Central memory CD4-positive, alpha-beta T cell (primary cell): ENCODE measurements around the gene FTO.

Source experiments
- DNase-seq: peaks from one replicate; pipeline ENCODE4 v3.0.0; 2022

Gene FTO

DNA sequence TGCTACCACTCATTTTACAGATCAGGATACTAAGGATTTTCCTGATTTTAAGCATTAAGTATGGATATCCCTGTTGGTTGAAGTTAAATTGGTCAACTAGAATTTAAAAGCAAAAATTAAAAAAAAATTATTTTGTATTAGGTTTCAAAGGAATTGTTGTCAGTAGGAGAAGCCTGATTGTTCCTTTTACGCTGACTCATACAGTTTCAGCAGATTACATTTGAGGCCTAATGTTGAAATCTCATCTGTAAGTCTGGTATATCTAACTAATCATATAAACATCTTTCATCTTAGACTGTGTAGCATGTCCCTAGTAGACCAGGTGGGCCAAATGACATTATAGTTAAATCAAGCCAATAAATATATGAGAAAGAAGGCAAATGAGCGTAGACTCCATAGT lies 83.5 kb downstream of the FTO start:
- no peak for DNase-seq

DNA sequence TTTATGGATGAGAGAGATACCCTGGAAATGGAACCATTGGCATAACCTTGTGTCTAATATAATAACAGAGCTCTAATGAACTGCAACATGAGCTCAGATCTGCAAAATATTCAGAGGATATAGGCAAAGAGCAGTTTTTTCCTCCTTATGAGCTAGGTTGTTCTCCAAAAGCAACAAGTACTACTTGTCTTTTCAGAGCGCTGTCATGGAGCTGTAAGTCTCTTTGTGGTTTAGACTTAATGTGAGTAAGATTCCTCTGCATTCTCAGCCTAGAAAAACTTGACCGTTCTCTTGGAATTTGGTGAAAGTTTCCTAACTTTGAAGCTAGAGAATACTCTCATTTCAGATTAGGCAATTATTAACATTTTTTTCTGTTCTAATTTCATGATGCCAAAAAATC lies 85.2 kb downstream of the FTO start:
- no peak for DNase-seq

DNA sequence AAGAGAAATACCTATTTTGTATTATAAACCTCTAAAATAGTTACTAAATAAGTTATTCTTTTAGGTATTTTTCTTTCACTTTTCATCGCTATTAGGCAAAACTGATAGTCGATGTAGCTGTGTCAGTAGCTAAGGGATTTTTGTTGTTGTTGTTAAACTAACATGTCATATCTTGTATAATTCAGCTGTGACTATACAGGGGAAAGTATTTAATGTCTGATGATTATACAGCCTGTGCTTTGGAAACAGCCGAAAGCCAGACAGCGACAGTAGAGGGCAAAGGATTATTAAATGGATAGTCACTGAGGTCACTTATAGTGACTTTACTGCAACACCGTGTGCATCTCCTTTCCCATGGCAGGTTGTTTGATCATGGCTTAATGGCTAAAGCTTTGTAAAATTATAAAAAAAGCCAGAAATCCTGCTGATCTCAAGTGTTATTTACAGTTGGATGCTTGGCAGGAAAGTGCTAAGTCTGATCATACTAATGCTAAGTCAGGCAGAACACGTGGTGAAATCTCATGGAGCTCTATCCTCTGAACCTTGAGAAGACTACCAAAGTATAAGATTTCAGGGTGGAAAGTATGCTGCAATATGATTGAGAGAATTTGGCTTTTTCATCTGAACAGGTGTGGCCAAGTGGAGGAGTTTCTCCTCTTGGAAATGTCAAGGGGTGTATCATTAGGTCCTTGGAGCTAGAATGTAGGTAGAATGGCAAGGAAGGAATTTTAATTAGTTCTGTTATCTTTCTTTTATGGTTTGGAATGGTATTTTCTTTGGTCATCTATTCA lies 88.4 kb downstream of the FTO start:
- no peak for DNase-seq

DNA sequence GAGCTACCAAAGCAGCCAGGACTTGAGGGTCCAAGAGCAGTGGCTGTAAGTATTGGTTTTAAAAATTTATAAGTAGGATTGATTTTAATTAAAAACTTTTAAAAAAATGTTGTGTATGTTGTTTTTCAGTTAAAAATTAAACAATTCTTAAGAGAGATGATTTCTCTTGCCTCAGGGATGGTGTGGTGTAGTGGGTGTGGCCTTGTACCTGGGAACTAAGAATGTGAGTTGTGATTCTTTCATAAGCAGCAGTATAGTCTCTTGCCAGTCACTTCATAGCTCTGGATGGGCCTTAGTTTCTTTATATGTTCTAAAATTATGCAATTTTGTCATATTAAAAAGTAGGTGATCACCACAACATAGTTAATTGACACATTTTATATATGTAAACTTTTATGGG lies 99.5 kb downstream of the FTO start:
- no peak for DNase-seq

DNA sequence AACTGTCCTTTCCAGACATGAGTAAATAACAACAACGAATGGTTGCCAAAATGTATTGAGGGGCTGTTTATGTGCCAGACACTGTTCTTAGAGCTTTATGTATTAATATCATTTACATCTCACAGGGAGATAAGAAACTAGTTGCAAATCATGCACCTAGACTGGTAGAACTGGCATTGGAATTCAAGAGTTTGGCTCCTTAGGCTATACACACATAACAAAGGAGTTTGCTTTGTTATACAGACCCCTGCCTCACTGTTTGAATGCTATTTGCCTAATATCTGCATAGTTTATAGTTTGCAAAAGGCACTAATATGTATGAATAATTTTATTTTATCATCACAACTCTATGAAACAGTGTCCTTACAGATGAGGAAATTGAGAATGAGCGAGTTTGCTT lies 100.0 kb downstream of the FTO start:
- DNase-seq, result no peak

DNA sequence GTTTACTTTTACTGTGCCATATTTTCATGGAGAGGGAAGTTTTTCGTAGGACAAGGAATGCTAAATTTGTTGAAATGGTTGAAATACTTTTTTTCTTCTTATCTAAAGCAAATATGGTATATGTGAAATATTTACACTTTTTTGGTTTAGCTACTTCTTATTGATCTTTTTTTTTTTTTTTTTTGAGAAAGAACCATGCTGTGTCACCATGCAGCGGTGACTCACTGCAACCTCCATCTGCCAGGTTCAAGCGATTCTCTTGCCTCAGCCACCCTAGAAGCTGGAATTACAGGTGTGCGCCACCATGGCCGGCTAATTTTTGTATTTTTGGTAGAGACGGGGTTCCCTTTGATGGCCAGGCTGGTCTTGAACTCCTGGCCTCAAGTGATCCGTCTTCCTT lies 100.5 kb downstream of the FTO start:
- DNase-seq, result no peak

DNA sequence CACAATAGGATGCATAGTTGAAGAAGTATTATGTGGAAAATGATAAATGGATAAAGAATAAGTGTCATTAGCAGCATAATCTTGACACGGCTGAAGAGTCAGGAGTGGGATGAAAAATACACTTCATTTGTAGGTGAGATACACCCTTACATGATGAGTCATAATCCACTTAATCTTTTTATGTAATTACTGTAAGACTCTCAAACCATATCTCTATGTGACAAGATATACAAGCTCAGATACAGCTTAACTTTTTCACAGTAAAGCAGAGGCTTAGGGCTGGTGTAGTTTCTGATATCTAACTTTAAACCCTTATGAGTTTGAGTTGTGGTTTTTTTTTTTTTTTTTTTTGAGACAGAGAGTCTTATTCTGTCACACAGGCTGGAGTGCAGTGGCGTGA lies 101.2 kb downstream of the FTO start:
- DNase-seq, result no peak

DNA sequence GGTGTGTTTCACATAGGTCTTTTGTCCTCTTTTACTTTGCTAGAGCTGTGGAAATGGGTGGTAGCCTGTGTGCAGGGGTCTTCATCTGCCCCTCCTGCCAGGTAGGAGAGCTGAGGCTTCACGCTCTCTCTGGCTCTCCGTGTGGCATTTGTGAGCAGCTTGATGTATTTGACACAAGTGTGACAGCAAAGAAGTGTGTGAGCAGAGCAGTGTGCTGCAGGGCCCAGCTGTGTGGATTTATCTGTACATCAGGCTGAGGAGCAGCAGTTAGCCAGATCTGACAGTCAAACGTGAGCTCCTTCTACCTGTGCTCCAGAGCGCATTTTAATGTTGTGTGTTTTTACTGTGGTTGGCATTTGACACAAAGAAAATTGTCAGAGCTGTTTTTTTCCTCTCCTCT lies 101.8 kb downstream of the FTO start:
- no peak for DNase-seq

DNA sequence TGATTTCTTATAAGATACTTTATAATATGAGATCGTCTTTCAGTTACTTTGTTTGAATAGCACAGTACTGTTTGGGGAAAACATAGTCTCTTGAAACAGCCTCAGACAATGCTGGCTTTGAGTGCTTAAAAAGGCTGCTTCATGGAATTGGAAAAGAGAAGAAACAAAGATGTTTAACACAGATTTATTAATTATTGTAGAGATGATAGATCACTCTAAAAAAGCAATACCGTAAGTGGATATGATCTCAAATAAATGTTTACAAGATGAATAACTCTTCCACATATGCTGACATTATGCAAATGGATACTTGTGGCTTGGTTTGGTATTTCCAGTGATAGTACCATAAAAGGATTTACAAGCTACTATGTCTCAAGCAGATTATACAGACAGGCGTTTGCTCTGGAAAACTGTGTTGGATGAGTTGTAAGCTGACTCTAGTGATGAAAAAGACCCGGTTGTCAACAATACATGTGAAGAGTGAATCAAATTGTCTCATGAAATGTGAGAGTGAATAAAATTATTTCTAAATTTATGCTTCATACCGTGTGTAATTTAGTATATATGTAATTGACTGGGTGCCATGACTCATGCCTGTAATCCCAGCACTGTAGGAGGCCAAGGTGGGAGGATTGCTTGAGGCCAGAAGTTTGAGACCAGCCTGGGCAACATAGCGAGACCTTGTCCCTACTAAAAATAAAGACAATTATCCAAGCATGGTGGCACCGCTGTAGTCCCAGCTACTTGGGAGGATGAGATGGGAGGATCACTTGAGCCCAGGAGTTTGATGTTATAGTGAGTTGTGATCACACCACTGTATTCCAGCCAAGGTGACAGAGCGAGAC lies 105.4 kb downstream of the FTO start:
- no peak for DNase-seq

DNA sequence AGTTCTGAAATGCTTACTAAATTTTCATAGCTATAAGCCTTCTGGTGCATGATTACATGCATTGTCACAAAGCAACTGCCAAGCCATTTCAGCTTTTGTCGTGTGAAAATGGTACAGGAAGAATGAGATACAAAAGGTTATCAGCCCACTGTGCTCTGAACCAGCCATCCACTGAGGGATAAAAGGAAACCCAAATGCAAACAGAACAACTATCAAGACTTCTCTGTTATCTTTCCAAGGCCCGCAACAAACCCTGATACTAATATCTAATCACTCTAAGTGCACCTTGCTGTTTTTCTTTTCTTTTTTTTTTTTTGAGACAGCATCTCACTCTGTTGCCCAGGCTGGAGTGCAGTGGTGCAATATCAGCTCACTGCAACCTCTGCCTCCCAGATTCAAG lies 109.0 kb downstream of the FTO start:
- no peak for DNase-seq

DNA sequence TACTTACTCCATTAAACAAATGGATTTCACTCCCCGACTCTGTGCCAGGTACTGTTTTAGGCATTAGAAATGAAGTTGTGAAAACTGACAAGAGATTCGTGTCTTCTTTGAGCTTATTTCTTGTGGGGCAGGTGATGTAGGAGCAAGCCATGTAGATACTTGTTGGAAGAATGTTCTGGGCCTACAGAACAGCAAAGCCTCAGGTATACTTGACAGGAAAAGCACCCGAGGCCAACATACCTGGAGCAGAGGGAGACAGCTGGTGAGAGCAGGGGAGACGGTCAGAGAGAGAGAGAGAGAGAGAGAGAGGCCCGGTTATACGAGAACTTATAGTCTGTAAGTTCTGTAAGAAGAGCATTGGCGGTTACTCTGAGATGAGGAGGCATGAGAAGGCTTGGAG lies 110.8 kb downstream of the FTO start:
- DNase-seq, result no peak

DNA sequence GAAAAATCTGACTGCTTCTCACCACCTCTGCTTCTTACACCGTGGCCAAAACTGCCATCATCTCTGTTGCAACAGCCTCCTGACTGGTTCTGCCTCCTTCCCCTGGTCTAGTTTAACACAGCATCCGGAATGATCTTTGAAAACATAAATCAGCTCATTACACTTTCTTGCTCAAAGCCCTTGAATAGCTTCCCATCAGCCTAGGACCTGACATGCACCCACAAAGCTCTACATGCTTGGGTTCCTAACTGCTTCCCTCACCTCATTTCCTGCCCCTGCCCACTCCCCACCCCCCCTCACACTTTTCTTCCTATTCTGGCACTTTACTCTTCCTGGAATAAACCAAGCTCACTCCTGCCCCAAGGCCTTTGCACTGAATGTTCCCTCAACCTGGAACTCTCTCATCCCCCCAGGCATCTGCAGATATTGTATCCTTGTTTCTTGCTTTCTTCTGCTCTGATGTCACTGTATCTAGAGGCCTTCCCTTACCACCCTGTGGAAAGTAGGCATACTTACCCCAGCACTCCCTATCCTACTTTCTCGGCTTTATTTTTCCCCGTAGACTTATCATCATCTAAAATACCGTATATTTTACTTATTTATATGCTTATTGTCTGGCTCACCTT lies 112.4 kb downstream of the FTO start:
- no peak for DNase-seq

DNA sequence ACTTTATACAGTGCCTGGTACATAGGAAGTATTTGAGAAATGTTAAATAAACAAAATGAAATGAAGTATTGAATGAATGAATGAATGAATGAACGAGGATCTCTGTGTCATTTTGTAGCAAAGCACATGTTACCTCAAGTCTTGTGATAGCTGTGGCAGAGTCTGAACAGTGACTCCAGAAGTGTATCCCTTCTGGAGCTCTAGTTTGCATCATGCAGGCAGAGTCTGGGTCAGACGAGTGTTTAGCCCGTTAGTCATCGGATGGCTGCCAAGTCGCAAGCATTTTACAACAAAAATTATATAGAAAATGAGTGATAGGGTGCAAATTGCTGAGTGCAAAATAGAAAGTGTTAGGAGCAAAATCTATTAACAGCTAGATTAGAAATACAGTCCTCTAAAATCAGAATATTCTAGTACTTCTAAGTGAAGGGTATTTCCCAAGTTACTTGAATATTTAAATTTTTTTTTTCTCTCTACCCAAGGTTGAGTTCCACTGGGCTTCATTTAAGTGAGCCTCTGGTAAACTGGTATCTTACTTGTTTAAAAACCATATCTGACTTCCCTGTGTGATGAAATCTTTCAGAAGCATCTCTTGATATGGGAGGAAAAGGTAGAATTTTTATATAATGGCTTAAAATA lies 113.3 kb downstream of the FTO start:
- no peak for DNase-seq

DNA sequence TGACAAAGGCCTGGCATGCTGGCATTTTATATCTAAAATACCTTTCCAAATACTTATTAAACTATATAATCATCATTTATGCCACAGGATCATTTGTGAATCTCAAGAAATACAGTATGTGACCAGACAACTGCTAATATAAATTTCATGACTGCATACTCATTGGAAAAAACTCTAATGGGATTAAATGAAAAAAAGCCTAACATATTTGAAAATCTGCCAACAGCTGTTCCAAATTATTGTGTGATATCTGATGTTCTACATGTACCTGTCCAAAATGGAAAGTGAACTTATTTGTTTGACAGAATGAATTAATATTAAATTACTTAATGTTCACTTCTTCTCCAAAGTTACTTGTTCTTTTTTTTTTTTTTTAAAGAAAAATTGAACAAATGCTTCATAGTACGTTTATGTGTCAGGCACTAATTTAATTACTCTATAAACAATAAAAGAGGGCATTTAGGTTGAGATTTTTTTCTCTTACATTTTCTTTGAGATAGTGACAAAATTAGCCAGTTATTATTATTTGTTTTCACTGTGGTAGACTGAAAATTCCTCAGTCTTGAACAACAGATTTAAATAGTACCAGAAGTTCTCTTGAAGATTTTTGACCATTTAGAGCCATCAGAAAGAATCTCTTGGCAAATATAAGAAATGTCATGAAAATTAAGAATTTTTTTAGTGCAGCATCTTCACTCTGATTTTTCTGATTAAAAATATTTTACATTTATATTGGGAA lies 114.0 kb downstream of the FTO start:
- no peak for DNase-seq

DNA sequence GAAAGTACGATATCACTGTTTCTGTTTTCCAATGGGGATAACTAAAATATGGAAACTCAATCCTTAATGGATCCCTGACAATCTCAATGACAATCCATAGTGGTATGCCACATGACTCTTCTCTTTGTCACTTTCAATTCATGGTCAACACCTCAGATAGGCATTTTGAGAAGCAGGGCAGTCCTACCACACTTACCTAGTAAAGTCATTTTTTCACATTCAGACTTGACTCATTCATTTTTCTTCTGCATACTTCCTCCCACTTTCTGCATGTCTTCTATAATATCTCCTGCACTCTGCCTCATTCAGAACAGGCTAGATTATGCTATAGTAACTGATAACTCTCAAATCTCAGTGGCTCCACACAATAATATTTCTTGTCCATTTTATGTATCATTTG lies 117.5 kb downstream of the FTO start:
- DNase-seq, result no peak

DNA sequence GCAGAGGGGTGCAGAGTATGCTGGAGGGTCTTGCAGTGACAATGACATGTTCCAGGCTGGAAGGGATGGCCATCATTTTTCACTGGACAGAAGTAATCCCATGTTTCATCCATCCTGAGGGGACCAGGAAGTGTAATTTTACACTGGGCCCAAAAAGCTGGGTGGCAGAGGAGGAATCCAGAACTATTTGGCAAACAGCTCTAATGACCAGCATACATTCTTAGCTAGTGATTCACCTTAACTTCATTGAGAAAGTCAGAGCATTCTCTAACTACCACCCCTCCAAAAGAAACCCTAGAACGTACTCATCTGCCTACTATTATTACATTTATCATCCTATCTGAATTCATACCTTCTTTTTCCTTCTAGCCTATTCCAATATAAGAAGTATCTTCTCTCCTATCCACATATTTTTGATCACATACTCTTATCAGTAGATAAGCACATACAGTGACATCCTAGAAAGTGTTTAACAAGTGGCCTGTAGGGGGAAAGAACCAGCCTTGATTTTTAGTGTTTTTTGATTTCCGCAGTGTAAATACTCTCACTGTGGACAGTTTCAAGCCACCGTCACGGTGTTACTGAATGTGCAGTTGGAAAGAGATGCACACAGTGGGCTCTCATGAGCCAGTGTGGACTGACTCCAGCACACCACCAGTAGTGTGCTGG lies 118.1 kb downstream of the FTO start:
- DNase-seq, result no peak

DNA sequence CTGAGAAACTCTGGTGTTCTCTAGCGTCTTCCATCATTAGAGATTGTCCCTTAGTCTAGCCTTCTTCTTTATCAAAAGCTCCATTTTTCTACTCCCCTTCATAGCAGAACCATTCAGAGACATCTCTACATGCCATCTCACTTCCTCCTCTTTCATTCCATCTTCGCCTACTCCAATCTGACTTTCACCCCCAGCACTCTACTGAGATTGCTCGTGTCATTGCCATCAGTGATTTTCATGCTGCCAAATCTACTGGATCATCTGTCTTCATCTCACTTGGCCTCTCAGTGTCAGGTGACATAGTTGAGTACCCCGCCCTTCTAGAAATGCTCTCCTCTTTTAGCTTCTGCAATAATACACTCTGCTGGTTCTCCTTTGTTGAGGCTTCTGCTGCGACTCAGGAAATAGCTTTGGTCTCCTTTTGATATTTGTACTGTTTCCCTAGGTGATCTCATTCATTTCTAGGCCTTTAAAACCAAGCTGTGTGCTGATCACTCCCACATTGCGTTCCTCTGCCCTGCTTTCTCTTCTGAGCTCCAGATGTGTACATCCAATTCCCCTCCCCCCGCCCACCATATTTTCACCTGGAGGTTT lies 119.1 kb downstream of the FTO start:
- DNase-seq, result peak; percentile 18

DNA sequence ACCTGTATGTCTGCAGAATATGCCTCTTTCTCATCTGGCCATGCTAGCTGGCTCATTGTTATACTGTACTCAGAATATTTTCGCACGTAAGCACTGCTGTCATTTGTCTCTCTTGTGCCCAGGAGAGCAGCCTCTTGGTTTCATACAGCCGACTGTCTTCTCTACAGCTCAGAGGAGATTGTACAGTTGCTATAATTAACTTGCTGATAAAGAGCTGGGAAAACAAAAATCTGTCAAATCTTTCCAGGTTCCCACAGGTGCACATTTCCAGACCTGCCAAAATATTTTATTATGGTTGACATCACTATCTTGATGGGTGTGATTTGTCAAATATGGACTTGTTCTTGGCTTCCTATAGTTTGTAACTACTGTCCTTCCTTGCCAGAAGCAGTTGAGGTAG lies 122.7 kb downstream of the FTO start:
- DNase-seq, result no peak

DNA sequence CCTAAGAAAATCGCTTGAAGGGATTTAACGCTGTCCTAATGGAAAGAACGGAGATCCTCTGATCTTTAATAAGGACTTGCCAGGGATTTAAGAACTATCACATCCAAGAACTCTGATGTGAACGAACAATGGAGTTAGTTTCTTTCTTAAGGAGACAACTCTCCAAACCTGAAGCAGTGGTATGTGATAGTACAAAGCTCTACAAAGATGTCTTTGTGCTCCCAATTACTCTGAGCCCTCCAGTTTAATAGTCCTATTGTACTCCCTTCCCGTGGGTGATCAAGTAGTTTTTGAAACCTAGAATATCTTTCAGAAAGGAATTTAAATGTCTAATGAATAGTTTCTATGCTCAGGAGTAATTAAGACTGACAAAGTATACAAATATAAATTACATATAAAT lies 123.8 kb downstream of the FTO start:
- DNase-seq, result no peak

DNA sequence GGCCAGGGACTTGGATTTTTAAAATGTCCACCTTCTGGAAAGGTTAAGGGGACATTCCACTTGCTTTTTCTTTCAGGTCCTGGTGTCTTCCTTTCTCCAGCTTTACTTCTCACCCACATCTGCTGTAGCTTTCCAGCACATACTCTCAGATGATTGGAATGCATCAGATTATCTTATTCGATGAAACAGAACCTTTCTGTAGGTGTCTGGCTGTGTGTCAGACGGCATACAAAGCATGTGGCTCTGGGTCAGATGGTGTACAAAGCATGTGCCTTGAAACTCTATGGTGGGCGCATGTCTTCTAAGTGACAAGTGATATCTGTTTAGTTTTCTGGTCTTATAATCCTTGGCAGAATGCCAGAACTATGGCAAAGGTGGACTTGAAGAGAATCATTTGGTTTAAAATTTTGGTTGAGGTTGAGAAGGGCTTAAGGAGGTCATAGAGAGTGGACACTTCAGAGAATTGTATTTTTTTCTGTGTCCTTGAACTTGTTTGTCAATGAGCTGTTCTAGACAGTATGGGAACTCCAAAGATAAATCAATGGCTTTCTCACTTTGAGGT lies 125.3 kb downstream of the FTO start:
- DNase-seq, result no peak

DNA sequence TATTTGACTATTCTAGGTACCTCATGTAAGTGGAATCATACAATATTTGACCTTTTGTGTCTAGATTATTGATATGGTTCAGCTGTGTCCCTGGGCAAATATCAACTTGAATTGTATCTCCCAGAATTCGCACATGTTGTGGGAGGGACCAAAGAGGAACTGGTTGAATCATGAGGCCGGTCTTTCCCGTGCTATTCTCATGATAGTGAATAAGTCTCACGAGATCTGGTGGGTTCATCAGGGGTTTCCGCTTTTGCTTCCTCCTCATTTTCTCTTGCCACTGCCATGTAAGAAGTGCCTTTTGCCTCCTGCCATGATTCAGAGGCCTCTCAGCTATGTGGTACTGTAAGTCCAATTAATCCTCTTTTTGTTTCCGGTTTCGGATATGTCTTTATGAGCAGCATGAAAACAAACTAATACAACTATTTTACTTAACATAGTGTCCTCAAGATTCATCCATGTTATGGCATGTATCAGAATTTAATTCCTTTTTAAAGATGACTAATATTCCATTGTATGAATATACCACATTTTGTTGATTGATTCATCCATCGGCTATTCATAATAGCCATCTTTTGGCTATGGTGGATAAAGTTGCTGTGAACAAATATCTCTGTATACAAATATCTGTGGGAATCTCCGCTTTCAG lies 129.1 kb downstream of the FTO start:
- no peak for DNase-seq
